GM18508 (cell line): ENCODE data around the gene CELF4.

Experiments
- ATAC-seq: cut with Tn5 transposase; IDR thresholded peaks from one replicate; pipeline ENCODE4 v1.9.1; 2021; ENCODE audit warnings: moderate number of reproducible peaks; ENCODE audit not compliant: insufficient read depth, unreplicated experiment

Gene CELF4

DNA sequence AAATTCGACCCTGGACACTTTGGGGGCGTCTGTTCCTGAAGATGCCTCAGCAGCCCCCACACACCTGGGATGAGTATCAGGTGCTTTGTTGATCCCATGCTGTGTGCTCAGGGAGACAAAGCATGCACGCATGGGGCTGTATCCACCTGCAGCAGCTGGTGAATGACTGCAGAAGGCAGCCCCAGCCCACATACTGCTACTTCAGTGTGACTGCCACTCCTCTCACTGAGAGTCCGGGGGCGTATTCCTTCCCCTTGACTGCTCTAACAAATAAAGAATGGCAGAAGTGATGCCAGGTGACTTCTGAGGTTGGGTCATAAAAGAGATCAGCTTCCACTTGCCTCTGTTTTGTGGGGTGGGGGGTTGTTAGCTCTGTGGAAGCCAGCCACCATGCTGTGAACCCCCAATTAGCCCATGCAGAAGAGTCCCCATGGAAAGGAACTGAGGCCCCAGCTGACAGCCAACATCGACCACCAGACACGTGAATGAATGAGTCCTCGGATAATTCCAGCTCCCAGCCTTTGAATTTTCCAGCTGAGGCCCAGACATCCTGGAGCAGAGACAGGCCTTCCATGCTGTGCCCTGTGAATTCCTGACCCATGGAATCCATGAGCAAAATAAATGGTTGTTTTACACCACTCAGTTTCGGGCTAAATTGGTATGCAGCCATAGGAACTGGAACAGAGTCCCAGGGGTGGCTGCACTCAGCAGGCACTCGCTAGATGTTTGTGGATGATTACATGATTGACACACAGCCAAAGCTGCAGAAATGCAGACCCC is 289.3 kb downstream of the CELF4 start:
- no peak for ATAC-seq

DNA sequence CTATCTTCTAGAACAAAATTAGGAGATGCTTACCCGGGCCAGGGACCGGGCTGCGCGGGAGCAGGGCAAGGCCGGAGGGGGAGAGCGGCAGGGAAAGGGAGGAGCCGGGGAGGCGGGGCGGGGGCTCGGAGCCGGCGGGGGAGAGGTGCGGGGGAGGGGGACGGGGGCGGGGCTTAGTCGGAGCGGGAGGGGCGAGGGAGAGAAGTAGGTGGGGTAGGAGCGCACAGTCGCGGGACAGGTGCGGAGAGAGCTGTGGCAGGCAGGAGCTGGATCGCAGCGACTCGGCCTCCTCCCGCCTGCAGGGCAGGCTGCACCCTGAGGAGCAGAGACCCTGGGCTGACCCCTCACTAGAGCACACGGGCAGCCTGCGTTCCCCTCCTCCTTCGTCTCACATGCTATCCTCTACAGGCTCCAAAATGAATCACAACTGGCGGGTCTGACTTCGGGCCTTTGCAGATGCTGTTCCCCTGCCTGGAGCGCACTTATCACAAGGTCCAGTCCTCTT is 290.3 kb downstream of the CELF4 start:
- no peak for ATAC-seq

DNA sequence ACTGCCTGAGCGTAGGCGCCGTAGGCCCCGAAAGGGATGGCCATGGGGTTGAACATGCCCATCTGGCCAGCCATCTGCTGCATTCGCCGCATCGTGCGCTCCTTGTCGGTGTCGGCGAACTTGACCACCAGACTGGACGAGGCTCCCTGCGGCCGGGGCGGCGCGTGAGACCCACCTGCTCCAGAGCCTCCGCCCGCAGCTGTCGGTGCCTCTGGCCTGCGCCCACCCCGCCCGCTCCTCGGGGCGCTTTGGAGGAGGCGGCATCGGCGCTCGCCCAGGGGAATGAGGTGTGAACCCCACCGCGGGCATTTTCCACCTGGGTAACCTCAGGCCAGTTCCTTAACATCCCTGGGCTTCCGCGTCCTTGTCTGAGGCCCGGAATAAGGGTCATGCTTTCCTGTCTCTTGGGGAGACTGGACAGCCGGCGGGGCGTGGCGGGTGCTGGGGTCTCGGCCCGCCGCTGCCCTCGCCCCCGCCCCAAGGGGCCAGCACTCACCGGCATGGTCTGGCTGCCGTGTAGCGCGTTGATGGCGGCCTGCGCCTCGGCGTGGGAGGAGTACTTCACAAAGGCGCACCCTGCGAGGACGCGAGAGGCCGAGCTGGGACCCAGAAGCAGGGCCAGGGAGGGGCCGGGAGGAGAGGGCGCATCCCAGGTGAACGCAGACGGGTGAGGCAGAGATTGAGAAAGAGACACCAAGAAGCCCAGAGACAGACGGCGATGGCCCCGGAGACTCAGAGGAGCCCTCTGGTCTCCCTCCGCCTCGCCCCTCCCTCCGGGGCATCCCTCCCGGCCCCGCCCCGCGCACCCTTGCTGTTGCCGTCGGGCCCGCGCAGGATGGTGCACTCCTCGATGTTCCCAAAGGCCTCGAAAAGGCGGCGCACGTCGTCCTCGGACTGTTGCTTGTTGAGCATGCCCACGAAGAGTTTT is 291.0 kb downstream of the CELF4 start:
- ATAC-seq: no peak

DNA sequence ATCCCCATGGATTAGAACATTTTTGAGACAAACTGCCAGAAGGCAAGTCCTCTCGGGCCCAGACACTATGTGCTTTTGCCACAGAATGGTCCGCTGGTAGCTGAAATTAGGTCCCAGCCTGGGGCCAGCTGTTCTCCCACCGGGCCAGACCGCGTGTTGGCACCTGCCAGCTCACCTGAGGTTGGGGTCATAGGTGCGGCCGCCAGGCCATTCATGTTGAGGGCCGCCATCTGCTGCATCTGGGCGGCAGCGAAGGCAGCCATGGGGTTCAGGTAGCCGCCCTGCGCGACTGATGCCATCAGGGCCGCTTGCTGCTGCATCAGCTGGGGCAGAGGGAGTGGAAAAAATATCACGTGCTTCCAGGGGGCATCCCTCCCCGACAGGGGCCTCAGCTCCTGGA is 292.8 kb downstream of the CELF4 start:
- no peak for ATAC-seq

DNA sequence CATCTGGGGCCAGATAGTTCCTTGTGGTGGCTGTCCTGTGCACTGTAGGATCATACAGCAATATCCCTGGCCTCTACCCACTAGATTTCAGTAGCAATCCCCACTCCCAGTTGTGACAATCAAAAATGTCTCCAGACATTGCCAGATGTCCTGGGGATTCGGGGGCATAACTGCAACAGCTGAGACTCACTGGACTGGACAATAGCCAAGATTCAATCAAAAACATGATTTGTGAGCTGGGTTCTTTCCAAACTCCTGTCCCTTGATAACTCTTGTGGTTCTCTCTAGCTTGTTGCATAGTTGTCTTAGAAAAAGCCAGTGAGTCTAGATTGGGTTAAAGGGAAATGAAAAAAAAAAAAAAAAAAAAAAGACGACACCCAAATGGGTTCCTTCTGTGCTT is 293.4 kb downstream of the CELF4 start:
- no peak for ATAC-seq

DNA sequence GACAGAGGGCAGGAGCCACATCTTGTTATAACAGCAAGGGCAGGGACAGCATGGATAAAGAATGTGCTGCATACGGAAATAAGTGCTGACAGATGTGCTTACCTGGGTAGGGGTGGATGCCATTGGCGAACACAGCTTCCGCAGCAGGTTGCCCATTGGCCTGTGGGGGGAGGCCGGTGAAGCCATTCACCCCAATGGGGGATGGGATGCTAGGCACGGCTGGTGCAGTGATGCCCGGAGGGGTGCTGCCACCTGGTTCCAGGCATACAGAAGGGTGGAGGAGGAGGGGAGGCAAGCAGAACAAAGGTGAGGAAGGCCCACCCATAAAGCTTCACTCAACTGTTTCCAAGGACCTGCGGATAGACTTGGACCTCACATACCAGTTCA is 294.9 kb downstream of the CELF4 start:
- ATAC-seq: no peak

DNA sequence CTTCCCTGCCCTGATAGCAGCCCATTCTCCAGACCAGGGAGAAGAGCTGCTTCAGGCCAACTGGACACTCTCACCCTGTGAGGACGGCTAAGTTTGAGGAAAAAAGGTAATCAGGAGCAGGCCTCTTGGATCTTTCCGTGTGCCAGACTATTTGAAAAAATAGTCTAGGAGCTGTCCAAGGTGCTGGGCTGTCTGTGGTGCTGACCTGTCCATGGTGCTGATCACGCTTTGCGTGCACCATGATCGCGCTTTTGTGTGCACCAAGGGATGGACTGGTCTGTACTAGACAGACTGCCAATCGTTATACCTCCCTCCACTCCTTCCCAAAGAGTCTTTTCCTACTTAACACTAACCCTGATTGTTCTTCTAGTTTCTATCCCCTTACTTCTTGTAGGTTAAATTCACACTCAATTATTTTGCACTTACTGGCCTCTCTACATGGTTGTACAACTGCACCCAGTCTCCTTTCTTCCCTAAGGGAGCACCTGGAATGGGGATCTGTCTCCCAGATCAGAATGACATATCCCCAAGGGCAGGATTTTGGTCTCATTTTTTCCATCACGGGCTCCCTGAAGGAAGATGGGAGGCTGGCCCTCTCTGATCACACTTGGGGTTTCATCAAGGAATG is 295.4 kb downstream of the CELF4 start:
- ATAC-seq: no peak

DNA sequence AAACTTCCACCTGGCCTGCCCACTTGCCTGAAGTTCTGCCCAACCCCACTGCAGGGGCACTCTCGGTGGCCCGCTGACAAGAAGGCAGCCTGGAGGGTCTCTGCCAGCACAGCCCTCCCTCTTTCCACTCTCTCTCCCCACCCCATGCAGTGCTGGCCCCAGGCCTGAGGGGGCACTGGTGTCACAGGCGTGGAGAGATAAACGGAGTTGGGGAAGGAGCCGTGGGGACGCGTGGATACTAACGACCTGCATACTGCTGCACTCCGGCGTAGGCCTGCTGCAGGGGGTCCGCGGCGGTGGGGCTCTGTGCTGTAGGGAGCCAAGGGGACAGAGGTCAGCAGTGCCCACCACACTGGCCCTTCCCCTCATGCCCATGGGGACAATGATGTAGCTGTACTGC is 299.3 kb downstream of the CELF4 start:
- ATAC-seq: no peak

DNA sequence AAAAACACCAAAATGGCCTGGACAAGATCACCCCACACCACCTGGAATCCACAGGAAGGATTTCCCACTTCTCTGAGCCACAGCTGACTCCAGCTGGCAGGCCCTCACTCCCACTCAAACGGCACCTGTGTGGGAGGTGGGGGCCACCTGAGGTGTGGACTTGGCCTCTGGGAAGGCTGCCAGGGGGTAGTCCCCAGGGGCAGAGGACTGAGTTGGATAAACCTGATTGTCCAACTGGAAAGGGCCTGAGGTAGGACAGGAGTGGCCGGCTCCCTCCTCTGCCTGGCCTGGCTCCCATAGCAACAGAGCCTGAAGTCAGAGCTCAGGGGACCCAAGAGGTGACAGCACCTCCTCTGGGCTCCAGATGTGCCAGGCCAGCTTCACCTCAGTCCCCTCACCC is 300.2 kb downstream of the CELF4 start:
- no peak for ATAC-seq

DNA sequence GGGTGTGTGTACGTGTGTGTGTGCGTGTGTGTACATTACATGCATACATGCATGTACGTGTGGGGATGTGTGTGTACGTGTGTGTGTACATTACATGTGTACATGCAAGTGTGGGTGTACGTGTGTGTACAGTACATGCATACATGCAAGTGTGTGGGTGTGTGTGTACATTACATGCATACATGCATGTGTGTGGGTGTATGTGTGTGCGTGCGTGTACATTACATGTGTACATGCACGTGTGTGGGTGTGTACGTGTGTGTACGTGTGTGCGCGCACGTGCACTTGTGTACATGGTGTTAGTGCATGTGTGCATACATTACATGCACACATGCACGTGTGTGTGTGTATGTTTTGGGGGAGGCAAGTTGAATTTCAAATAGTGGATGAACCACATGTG is 300.6 kb downstream of the CELF4 start:
- ATAC-seq: no peak

DNA sequence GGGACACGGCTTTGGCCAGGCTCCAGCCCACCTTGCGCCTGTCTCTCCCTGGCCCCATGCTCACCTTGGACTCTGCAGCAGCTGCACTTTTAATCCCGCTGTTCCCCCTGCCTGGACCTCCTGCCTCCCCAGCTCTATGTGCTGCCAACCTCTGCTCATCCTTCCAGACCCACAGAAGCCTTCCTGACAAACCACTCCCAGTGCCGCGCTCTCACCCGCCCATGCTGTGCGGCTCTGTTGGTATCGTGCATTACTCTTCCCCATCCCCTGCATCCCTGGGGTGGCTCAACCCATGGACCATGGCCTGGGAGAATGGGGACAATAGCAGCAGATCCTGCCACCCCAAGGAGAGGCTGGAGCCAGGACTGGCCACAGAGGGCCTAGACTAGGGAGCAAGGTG is 303.6 kb downstream of the CELF4 start:
- ATAC-seq: no peak

DNA sequence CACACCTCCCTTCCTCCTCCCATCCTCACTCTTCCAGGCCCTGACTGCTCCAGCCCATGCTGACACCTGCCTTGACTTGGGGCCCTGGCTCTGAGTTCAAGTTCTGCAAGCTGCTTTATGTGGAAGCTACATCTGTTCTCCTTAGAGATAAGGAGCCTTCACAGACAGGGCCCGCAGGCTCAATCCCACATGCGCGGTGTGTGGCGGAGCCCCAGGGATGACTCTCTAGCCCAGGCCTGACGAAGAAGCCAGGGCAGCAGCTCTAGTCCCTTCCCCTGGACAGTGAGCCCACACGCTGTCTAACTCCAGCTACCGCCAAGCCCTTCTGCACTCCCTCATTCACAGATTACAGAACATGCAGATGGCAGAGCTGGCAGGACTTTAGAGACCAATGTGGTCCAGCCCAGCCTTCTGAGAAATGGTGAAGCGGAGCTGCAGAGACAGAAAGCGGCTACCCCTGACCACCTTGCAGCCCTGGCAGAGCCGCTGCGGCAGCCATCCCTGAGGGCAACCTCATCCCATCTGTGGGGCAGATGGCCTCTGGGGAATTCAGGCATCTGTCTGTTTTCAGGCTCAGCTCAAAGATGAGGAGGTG is 304.3 kb downstream of the CELF4 start:
- ATAC-seq: no peak

DNA sequence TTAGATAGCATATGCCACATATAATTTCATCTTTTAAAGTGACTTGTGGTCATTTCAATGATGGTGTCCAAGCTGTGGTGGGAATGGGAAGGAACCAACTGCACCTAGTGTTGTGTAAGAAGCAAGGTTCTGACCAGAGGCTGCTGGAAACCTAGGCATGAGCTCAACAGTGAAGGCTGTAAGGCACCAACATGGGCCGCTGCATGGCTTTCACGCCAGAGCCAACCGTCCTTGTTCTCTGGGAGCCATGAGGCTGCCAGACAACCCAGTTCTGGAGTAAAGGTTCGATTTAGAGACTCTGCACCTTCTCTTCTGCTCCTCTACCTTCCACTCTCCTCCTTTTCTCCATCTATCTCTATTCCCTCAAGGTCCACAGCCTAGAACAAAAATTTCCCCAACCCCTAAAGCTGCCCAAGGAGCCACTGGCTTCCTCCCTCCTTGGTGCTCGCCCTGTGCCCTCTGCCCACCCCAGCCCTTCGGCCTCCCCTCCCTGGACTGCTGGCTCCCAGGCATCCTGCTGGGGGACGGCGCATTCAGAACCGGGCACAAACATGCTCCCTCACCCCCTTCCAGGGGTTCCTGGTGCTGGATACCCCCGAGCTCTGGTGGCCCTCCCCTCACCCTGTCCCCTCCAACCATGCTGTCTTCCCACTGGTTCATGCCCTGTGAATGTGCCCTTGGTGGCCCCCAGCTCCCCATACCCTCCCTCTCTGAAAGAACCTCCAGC is 305.1 kb downstream of the CELF4 start:
- ATAC-seq: no peak

DNA sequence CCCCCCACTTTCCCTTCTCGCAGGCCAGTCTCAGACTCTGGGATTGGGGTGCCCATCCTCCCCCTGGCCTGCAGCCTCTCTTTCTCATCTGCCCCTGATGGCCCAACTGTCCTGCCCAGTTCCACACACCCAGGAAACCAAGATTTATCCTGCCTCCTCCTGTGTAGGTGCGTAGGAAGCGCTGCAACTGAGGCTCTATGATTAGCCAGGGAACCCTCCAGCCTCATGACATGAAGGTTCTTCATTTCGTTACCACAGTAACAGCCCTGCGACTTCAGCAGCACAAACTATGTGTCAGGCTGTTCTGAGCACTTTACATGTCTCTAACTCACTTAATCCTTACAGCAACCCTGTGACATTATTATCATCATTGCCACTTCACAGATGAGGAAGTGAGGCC is 305.9 kb downstream of the CELF4 start:
- no peak for ATAC-seq

DNA sequence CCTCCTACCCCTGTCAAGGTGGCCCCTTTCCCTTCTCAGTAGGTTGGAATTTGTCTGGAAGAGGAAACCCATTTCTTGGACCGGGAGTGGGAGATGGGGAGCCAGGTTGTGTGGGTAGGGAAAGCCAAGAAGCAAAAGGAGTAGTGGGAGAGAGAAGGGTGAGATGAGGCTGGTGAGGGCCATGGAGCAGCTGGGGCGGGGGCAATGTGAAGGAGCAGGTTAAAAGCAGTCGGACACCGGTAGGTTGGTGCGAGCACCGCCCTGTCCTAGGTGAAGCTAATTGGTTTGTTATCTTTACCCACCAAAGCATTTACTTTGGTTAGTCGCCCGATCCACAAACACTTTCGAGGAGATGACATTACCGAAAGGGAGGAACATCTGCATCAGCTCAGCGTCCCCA is 306.8 kb downstream of the CELF4 start:
- ATAC-seq: no peak

DNA sequence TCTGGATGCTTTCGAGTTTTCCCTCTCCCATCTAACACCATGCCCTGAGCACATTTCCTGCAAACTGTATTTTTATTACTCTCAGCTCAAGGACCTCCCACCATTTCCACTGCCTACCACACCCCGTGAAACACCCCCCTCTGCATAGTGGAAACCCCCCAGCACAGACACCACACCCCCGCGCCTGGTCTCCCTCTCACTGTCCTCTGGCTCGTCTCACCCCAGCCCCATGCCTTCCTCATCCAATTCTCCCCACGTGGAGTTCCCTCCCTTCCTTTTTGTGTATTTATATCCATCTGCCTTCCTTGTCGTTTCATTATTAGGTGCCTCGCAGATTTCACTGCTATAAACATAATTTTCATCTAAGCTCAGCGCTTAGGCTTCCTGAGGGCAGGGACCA is 307.5 kb downstream of the CELF4 start:
- no peak for ATAC-seq

DNA sequence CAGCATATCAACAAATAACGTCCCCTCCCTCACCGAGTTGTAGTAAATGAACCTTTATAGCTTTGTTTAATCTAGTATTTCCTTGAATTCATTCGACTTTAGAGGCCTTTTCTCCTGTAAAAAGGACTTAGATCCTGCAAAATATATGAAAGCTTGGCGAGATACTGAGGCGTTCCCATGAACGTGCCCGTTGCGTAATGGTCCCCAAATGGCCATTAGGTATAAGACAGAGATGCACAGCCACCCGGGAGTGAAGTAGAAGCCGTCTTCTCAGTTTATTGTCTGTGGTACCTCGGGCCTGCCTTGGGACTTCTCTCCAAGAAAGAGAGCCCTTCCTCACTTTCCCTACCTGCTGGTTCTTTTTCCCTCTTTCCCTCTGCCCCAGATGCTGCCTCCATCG is 310.6 kb downstream of the CELF4 start:
- ATAC-seq: no peak

DNA sequence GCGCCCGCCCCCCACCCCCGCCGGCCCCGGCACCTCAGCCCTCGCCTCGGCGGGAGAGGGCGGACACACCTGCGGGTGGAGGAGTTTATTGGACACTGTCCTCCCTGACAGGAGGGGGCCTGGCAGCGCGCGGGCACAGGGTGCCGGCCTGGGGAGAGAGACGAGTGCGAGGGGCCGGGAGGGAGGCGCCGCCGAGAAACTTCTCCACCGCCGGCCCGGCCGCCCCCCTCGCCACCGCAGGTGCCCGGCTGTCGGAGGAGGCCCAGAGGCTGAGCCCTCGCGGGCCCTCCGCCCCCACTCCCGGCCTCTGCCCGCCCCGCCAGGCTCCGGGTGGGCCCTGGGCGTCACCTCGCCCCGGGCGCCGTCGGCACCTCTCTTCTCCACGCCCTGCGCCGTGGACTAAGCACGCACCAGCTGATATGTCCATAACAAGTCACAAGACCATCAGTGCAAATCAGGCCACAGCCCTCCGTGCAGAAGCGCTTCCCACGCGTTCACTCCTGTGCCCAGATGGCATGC is 311.3 kb downstream of the CELF4 start:
- ATAC-seq: no peak

DNA sequence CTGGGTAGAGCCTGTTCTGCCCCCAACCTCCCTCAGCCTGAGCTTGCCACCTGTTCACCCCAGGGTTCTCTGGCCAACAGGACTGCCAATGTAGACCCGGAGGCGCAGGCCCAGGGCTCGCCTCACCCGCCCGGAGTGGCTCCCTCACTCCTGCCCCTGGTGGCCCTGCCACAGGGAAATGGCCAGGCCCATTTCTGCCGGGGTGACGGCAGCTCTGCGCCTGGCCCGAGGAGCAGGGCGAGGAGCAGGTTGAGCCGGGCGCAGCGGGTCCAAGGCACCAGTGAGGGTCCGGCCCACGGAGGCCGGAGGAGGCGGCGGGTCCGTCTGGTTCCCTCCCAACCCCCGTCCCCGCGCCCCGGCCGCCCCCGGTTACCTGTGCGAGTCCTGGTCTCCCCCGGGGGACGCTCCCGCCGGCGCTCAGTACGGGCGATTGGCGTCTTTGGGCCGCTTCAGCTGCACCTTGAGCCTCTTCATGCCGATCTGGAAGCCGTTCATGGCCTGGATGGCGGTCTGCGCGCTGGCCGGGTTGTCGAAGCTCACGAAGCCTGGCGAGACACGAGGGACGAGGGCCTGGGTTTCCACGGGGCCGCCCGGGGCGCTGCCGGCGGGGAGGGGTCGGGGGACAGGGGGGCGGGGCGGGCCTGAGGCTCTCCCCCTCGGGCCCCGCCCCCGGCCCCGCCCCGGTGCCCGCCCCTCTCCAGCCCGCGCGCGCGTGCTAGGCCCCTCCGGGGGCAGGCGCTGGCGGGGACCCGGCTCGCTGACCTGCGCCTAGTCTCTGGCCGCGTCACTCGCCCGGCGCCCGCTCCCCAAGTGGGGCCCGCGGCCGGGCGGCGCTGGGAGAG is 312.0 kb downstream of the CELF4 start:
- no peak for ATAC-seq
